Adrenal gland (tissue), 12 donors: Measurements from ENCODE around the gene TBX1. TPM values are rescaled to one million over a fixed set of nuclear protein-coding genes. Genes with fewer than 3 reads are reported as not detected.

ENCODE experiments used
- DNase-seq, 7 donors: peaks; one replicate each; pipeline ENCODE4 v3.0.0-alpha.2; 2019 to 2020
- H3K27ac ChIP-seq, 5 donors: fragments of 200-600 bp; sonication (generic) in 4 of 5; 1 replicate in 3 of 5; 2 replicates in 2 of 5; pipeline versions ENCODE4 v1.5.1 to v1.8.0; 2016 to 2020; ENCODE audit warnings: mild to moderate bottlenecking in 1 of 5
- H3K27me3 ChIP-seq: fragments of 200-600 bp; 2 replicates; pipeline ENCODE4 v1.8.0; 2021
- H3K36me3 ChIP-seq, 2 donors: fragments of 200-600 bp; replicated peaks in 1 of 2; 1 replicate in 1 of 2; 2 replicates in 1 of 2; pipeline versions ENCODE4 v1.5.1 to v1.8.0; 2018 to 2022
- H3K4me1 ChIP-seq, 2 donors: fragments of 200-600 bp; replicated peaks in 1 of 2; 1 replicate in 1 of 2; 2 replicates in 1 of 2; pipeline versions ENCODE4 v1.5.1 to v1.8.0; 2018 to 2021
- H3K4me3 ChIP-seq, 4 donors: fragments of 200-600 bp; sonication (generic) in 3 of 4; one replicate each; pipeline ENCODE4 v1.5.1; 2016 to 2018
- H3K9me3 ChIP-seq, 3 donors: fragments of 200-600 bp; sonication (generic) in 1 of 3; replicated peaks in 1 of 3; 1 replicate in 2 of 3; 2 replicates in 1 of 3; pipeline versions ENCODE4 v1.5.1 to v1.8.0; 2016 to 2021
- CTCF ChIP-seq, 6 experiments: fragments of 450-650 bp in 4 of 6; fragments of 200-600 bp in 2 of 6; sonication (generic) in 1 of 6; IDR thresholded peaks; 1 replicate in 5 of 6; 2 replicates in 1 of 6; pipeline versions ENCODE4 v1.5.1 to v1.8.0; 2016 to 2021; ENCODE audit warnings: antibody characterized with exemption in 6 of 6, mild to moderate bottlenecking in 2 of 6, moderate library complexity in 1 of 6
- POLR2A ChIP-seq, 2 donors: fragments of 450-650 bp; IDR thresholded peaks; one replicate each; pipeline ENCODE4 v1.6.1; 2017; ENCODE audit warnings: antibody characterized with exemption in 2 of 2, mild to moderate bottlenecking in 2 of 2, moderate library complexity in 1 of 2
- WGBS, 4 donors: extraction: QIAGEN DNeasy Blood & Tissue Kit in 2 of 4; methylation state at CpG; one replicate each; pipeline versions ENCODE4 v1.1.5 to v1.1.7; 2013 to 2017; 5-methylcytosine and 5-hydroxymethylcytosine counted together
- intact Hi-C, 2 donors: fragments of 100-400 bp; cut with DNase I; formaldehyde crosslinking; loops; one replicate each; pipeline versions ENCODE4 v1.14.1 to v1.15.0; 2022 to 2023
- polyA plus RNA-seq, 3 donors: library from polyadenylated mRNA; stranded (reverse); fragments of 200-250 nt in 2 of 3; fragments of 350-450 nt in 1 of 3; fragmentation: Illumina TruSeq in 1 of 3; extraction: RNeasy Lipid Tissue Mini Kit (QIAGEN cat#74804) in 1 of 3; gene quantifications; one replicate each; pipeline ENCODE4 v1.2.3, GENCODE V29; 2013 to 2014
- total RNA-seq, 9 donors: library from RNA; depleted of rRNA in 4 of 9; stranded (reverse); fragments of >200 nt in 4 of 9; fragments of 120-200 nt in 1 of 9; fragmentation: NEBNext Ultra II Directional in 1 of 9; extraction: Animal tissue kit (Norgen Biotek cat#: 25700) in 1 of 9; gene quantifications; one replicate each; pipeline versions ENCODE4 v1.1.0 to v1.2.4, GENCODE V29; 2013 to 2023
- donor health status: healthy with polysubstance abuse.
- donor health status: Bipolar disorder and iron deficiency.
- donor health status: DM: yes; HTN: yes; CAD: no.
- donor health status: DM: no; HTN: no; CAD: no.
- donor health status: DM: no; HTN: no; CAD: no.
- donor health status: DM: yes; HTN: yes; CAD: no.

Gene TBX1
- total and polyA plus RNA-seq, 12 donors = 0.11 to 10.1 (median 1.1) TPM; not detected in 3

DNA sequence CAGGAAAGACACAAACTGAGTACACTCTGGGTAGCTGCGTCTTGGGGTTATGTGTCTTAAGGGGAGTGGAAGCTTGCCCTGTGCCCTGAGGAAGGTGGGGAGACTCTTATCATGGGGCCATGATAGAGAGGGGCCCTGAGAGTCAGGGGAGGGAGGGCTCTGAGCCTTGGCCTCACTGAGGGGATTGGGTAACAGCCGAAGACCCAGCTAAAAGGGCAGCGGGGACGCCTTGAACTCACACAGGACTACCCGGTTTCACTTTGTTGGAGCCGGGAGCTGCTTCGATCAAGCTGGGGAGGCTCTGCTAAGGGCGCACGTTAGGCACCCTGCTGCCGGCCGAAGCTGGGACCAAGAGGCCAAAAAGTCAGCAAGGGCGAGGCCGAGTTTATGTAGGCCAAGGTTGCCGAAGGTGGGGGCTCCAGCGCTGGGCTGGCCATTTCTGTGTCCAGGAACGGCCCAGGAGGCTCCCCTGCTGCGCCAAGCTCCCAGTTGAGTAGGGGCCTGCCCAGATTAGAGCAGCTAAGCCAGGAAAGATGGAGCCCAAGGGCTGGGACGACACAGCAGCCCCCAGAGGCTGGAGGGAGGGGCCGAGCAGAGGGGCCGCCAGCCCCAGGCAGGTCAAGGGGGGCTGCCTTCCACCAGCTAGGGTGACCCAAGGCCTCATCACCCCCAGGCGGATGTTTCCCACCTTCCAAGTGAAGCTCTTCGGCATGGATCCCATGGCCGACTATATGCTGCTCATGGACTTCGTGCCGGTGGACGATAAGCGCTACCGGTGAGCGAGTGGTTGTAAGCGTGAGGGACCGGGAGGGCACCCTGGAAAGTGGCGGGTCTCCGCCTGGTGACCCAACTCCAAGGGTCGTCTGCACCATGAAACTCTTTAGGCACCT is 2.2 kb downstream of the TBX1 start:
- Histone ChIP-seq H3K9me3 (no peaks in the 10 kb centered on the region), H3K36me3 (no peaks in the 10 kb centered on the region), H3K4me1 (peaks cover 6 to 11% of the 10 kb centered on the region in 2 donors), H3K4me3 (no peak overlapping the region), H3K27ac (no peak overlapping the region), H3K27me3 (peaks cover 79% of the 10 kb centered on the region)
- no peak for DNase-seq
- WGBS, 4 donors = 85 to 93% (median 91%) methylated on average over 17 to 34 of the region's 34 CpGs
- intact Hi-C loops = no loop called here
- TF ChIP-seq CTCF (IDR thresholded peaks at IDR 0.05) (no peak), POLR2A (IDR thresholded peaks at IDR 0.05) (no peak)

- no peaks in the 10 kb centered on the region for H3K36me3 ChIP-seq
- peaks cover 81% of the 10 kb centered on the region for H3K27me3 ChIP-seq
- H3K27ac ChIP-seq = no peak overlapping the region
- no peak overlapping the region for H3K4me3 ChIP-seq
- 74 to 86% (median 82%) methylated on average over 18 to 39 of the region's 39 CpGs for WGBS, 4 donors
- H3K9me3 ChIP-seq = no peaks in the 10 kb centered on the region
- DNase-seq = no peak
- no peak for TF ChIP-seq POLR2A (IDR thresholded peaks at IDR 0.05)
- TF ChIP-seq CTCF (IDR thresholded peaks at IDR 0.05) = no peak
- intact Hi-C loops = no loop called here
- H3K4me1 ChIP-seq = peaks cover 6 to 11% of the 10 kb centered on the region in 2 donors
These were observed 3.1 kb downstream of the TBX1 start for GRCh38 chr22:19763458-19764298.

DNA sequence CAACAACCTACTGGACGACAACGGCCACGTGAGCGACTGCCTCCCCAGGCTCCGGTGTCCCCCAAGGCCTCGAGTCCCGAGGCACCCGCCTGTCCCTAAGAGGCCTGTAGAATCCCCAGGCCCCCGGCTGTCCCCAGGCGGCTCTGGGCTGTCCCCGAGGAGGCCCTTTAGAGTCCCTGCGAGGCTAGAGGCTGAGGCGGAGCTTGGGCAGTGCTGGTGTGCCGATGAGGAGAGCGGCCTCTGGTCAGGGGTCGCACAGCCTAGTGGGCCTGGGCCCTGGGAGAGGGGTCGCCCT is 3.7 kb downstream of the TBX1 start:
- no peak overlapping the region for H3K27ac ChIP-seq
- no peaks in the 10 kb centered on the region for H3K36me3 ChIP-seq
- H3K4me3 ChIP-seq = no peak overlapping the region
- H3K9me3 ChIP-seq = no peaks in the 10 kb centered on the region
- peaks cover 81% of the 10 kb centered on the region for H3K27me3 ChIP-seq
- H3K4me1 ChIP-seq = peaks cover 6 to 11% of the 10 kb centered on the region in 2 donors
- WGBS, 4 donors = 74 to 88% (median 83%) methylated on average over 4 to 17 of the region's 17 CpGs
- DNase-seq = no peak
- no peak for TF ChIP-seq CTCF (IDR thresholded peaks at IDR 0.05)
- TF ChIP-seq POLR2A (IDR thresholded peaks at IDR 0.05) = no peak
- intact Hi-C loops = no loop called here
